Heart left ventricle (tissue), 16 donors: ENCODE results near the gene ADGRD2. TPM values are rescaled to one million over a fixed set of nuclear protein-coding genes. Genes with fewer than 3 reads are reported as not detected.

Source experiments
- ATAC-seq, 4 donors: fragments of 200-7000 bp; cut with Tn5 transposase; one replicate each; pipeline ENCODE4 v1.9.1; 2020 to 2022; ENCODE audit warnings: moderate library complexity in 4 of 4, mild to moderate bottlenecking in 3 of 4, moderate number of reproducible peaks in 1 of 4
- DNase-seq, 5 donors: peaks; one replicate each; pipeline ENCODE4 v3.0.0-alpha.2; 2020
- H3K27ac ChIP-seq, 12 donors: fragments of 200-600 bp; sonication (generic) in 4 of 12; one replicate each; pipeline versions ENCODE4 v1.5.0 to v1.8.0; 2016 to 2022; ENCODE audit warnings: mild to moderate bottlenecking in 2 of 12
- H3K27me3 ChIP-seq, 9 donors: fragments of 200-600 bp; sonication (generic) in 2 of 9; one replicate each; pipeline versions ENCODE4 v1.5.1 to v1.8.0; 2016 to 2022; ENCODE audit warnings: mild to moderate bottlenecking in 3 of 9
- H3K36me3 ChIP-seq, 9 donors: fragments of 200-600 bp; sonication (generic) in 2 of 9; one replicate each; pipeline versions ENCODE4 v1.5.0 to v1.8.0; 2018 to 2022; ENCODE audit warnings: mild to moderate bottlenecking in 2 of 9
- H3K4me1 ChIP-seq, 12 donors: fragments of 200-600 bp; sonication (generic) in 4 of 12; one replicate each; pipeline versions ENCODE4 v1.5.0 to v1.8.0; 2016 to 2022; ENCODE audit warnings: mild to moderate bottlenecking in 3 of 12
- H3K4me3 ChIP-seq, 12 donors: fragments of 200-600 bp; sonication (generic) in 4 of 12; one replicate each; pipeline versions ENCODE4 v1.5.0 to v1.8.0; 2017 to 2022; ENCODE audit warnings: mild to moderate bottlenecking in 9 of 12, moderate library complexity in 4 of 12
- H3K9me3 ChIP-seq, 12 donors: fragments of 200-600 bp; sonication (generic) in 4 of 12; one replicate each; pipeline versions ENCODE4 v1.5.0 to v1.8.0; 2016 to 2022; ENCODE audit warnings: mild to moderate bottlenecking in 1 of 12
- POLR2A ChIP-seq, 2 donors: fragments of 450-650 bp; IDR thresholded peaks; one replicate each; pipeline ENCODE4 v1.6.1; 2017; ENCODE audit warnings: antibody characterized with exemption in 2 of 2, mild to moderate bottlenecking in 2 of 2, moderate library complexity in 2 of 2
- WGBS, 4 donors: extraction: QIAGEN DNeasy Blood & Tissue Kit in 2 of 4; methylation state at CpG; one replicate each; pipeline versions ENCODE4 v1.1.5 to v1.1.7; 2013 to 2018; 5-methylcytosine and 5-hydroxymethylcytosine counted together
- intact Hi-C, 10 donors: fragments of 100-400 bp; cut with DNase I; formaldehyde crosslinking; loops; one replicate each; pipeline versions ENCODE4 v1.11.1 to v1.14.2; 2022
- polyA plus RNA-seq, 2 donors: library from polyadenylated mRNA; stranded (reverse); fragments of 200-250 nt; gene quantifications; one replicate each; pipeline ENCODE4 v1.2.3, GENCODE V29; 2013
- total RNA-seq, 9 donors: library from RNA; depleted of rRNA in 2 of 9; stranded (reverse); fragments of >200 nt in 2 of 9; fragmentation: NEBNext Ultra II Directional in 3 of 9; extraction: Animal tissue kit (Norgen Biotek cat#: 25700) in 3 of 9; gene quantifications; one replicate each; pipeline versions ENCODE4 v1.1.0 to v1.2.4, GENCODE V29; 2016 to 2023
- TF ChIP-seq, protein P1 (sequence below), 12 donors: fragments of 200-600 bp; sonication (generic) in 4 of 12; IDR thresholded peaks; one replicate each; pipeline versions ENCODE4 v1.5.0 to v1.8.0; 2018 to 2022; ENCODE audit warnings: antibody characterized with exemption in 12 of 12, mild to moderate bottlenecking in 5 of 12
- donor health status: ischemic (EF 13 %, LVEDD 7.1; RV severe dilation, severe dysfunction).
- donor health status: healthy with polysubstance abuse.
- donor health status: DM: no; HTN: yes; CAD: no.
- donor health status: DM: no; HTN: no; CAD: no.
- donor health status: ischemic (EF 25% LVEDD 6.9; RV normal size, moderate dysfunction).
- donor health status: ischemic (EF 25% LVEDD 5.7; RV mildly dilated, moderate dysfunction).
- donor health status: healthy.
- donor health status: DM: yes; HTN: yes; CAD: no.
- donor health status: ischemic (EF 35%, LVEDD 5.7; RV mildly dilated, moderate dysfunction).
- donor health status: nonischemic (EF 11% LVEDD 7.7; RV severe dilation, severe dysfunction).
- donor health status: DM: yes; HTN: yes; CAD: no.
- donor health status: PGD.
- donor health status: ischemic (EF 29% LVEDD 5.4; RV normal size, mild dysfunction).
- donor health status: nonischemic (EF 23%, LVEDD 6.1; RV moderate dilation, normal function).

ADGRD2 gene
- total and polyA plus RNA-seq, 11 donors, result not detected

DNA sequence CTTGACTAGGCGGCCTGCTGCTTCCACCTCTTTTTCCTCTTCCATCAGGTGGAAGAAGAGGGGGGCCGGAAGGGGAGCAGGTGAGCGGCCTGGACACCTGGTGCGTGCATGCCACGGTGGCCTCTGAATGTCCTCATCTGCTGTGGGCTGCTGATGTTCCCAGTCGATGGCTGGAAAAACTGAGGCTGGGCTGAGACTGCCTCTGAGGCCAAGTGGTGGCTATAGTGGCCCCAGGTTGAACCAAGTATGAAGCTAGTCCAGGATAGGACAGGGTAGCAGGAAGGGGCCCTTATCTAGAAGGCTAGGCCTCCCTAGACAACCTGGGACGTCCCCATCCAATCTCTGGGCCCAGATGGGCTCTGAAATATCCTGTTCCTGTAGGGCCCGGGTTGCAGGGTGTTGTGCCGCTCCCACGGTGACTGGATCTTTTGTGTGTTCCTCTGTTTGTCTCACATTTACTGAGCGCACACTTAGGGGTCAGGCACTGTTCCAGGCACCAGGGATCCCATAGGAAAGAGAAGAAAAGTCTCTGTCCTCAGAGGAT, 57.7 kb downstream of the ADGRD2 start:
- no peaks in the 10 kb centered on the region for H3K36me3 ChIP-seq
- peaks cover 0 to 28% (median 4%) of the 10 kb centered on the region in 12 donors for H3K4me1 ChIP-seq
- H3K9me3 ChIP-seq, result no peaks in the 10 kb centered on the region
- no peak for DNase-seq
- H3K27me3 ChIP-seq, result peaks cover 19 to 29% (median 25%) of the 10 kb centered on the region in 9 donors
- WGBS, 4 donors, result 85 to 90% (median 88%) methylated on average over 11 of the region's 11 CpGs
- no peak for TF ChIP-seq POLR2A (IDR thresholded peaks at IDR 0.05)
- TF ChIP-seq, protein P1, sequence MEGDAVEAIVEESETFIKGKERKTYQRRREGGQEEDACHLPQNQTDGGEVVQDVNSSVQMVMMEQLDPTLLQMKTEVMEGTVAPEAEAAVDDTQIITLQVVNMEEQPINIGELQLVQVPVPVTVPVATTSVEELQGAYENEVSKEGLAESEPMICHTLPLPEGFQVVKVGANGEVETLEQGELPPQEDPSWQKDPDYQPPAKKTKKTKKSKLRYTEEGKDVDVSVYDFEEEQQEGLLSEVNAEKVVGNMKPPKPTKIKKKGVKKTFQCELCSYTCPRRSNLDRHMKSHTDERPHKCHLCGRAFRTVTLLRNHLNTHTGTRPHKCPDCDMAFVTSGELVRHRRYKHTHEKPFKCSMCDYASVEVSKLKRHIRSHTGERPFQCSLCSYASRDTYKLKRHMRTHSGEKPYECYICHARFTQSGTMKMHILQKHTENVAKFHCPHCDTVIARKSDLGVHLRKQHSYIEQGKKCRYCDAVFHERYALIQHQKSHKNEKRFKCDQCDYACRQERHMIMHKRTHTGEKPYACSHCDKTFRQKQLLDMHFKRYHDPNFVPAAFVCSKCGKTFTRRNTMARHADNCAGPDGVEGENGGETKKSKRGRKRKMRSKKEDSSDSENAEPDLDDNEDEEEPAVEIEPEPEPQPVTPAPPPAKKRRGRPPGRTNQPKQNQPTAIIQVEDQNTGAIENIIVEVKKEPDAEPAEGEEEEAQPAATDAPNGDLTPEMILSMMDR (IDR thresholded peaks at IDR 0.05), result no peak
- intact Hi-C loops, result no loop called here
- ATAC-seq, result no peak
- H3K4me3 ChIP-seq, result no peak overlapping the region
- no peak overlapping the region for H3K27ac ChIP-seq

DNA sequence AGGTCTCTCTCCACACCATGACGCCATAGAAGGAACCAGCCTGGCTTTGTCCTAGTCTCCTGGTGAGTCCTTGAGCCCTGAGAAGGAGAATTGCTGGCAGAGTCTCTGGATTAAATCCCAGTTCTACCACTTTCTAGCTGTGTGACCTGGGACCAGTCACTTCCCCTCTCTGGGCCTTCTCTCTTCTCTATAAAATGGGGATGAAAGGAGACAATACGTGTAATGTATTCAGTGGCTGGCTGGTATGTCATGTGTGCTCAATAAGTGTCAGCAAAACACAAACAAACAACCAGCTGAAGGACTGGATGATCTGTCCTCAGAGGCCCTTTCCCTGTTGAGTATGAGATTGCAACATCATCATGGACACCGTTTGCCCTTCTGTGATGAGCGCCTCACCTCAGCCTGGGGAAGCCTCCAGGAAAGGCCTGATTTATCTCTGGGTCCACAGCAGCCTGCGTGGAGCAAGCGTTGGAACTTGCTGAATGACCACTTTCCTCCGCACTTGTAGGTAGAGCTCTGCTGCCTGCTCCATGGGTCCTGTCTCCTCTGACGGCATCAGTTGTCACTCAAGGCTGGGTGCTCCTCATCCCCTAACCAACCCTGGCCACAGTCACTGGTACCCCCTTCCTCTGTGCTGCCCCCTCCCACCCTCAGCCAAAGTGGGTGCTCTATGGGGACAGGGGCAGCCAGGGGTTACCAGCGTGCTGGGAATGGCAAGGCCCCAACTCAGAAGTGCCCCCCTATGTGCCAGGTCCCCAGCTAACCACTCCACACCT, 60.6 kb downstream of the ADGRD2 start:
- TF ChIP-seq POLR2A (IDR thresholded peaks at IDR 0.05), result no peak
- TF ChIP-seq, protein P1 (IDR thresholded peaks at IDR 0.05), result no peak
- intact Hi-C loops, result loop anchor here in 1 of 10 donors (10.0 kb wide), 1 partner anchor 356 kb away; no protein-coding TSS in a partner anchor
- Histone ChIP-seq H3K36me3 (no peaks in the 10 kb centered on the region), H3K4me1 (peaks cover 0 to 20% (median 1%) of the 10 kb centered on the region in 12 donors), H3K27me3 (peaks cover 0 to 3% (median 1%) of the 10 kb centered on the region in 9 donors), H3K4me3 (no peak overlapping the region), H3K27ac (no peak overlapping the region), H3K9me3 (no peaks in the 10 kb centered on the region)
- no peak for ATAC-seq
- WGBS, 4 donors, result 82 to 90% (median 86%) methylated on average over 9 of the region's 9 CpGs
- no peak for DNase-seq

DNA sequence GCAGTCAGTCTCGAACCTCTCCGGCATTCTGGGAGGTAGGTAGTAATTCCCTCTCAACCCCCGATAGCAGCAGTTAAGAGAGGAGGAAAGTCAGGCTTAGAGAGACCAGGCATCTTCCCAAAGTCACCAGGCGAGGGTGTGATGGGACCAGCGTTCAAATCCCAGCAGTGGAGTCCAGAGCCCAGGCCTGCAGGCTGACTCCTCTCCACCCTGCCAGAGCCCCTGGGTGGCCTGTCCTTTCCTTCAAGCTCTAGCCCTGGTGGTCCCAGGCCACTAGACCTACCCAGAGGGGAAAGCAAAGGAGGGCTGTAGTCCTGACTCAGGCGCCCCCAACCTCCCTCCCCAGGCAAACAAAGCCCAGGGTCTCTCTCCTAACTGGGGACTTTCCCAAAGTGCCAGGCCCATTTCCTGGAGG, 61.2 kb downstream of the ADGRD2 start:
- no peak for ATAC-seq
- Histone ChIP-seq H3K27ac (no peak overlapping the region), H3K9me3 (no peaks in the 10 kb centered on the region), H3K27me3 (no peaks in the 10 kb centered on the region), H3K36me3 (no peaks in the 10 kb centered on the region), H3K4me1 (peaks cover 0 to 20% (median 1%) of the 10 kb centered on the region in 12 donors), H3K4me3 (no peak overlapping the region)
- TF ChIP-seq, protein P1 (IDR thresholded peaks at IDR 0.05), result no peak
- no peak for TF ChIP-seq POLR2A (IDR thresholded peaks at IDR 0.05)
- no peak for DNase-seq
- 81 to 87% (median 84%) methylated on average over 6 of the region's 6 CpGs for WGBS, 4 donors
- intact Hi-C loops, result loop anchor here in 1 of 10 donors (10.0 kb wide), 1 partner anchor 357 kb away; no protein-coding TSS in a partner anchor
